GM19452 (cell line): ENCODE results near the gene TBC1D2B.
"Not testable (repeated sequence)": the region's sequence is repeated elsewhere in the genome, so short reads cannot be mapped to it uniquely, and the experiment has no call there.

Experiments used
- ATAC-seq: cut with Tn5 transposase; IDR thresholded peaks from one replicate; pipeline ENCODE4 v1.9.1; 2021; ENCODE audit not compliant: unreplicated experiment

The TBC1D2B gene

DNA sequence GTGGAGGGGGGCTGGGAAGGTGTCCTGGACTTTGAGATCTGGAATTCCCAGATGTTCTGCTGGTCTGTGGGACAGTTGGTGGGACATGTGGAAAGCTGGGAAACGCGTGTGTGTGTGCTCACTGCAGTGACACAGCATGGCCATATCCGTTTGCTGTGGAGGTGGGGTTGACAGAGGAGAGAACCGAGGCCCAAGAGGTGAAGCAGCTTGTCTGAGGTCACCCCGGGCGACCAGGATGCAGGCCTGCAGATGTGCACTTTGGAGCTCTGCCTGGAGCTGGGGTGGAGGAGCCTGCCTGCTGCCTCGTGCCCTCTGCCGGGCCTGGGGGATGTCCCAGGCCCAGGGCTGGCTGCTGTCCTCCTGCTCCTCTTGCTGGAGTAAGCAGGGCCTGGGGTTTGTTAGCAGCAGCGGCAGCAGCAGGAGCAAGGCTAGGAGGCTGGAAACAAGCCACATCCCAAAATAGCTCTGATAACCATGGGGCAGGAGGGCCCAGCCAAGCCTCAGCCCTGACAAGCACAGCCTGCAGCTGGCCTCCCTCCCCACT lies 85.8 kb downstream of the TBC1D2B start:
- not testable (repeated sequence) for ATAC-seq

DNA sequence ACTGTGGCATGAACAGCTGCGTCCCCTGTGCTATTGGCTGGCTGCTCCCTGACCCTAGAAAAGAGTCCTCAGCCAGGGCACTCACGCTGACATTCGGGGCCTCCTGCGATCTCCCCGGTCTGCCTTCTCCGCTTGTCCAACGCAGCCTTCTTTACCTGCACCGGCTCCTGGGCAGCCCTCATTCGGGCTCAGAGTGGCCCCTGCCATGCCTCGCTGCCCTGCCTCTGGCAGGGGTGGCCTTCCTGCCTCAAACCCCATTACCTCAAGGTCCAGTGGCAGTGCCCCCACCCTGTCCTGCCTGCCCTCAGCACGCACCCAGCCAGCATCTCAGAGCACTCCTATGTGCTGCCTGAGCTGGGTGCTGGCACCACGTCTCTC lies 86.5 kb downstream of the TBC1D2B start:
- ATAC-seq: no peak

DNA sequence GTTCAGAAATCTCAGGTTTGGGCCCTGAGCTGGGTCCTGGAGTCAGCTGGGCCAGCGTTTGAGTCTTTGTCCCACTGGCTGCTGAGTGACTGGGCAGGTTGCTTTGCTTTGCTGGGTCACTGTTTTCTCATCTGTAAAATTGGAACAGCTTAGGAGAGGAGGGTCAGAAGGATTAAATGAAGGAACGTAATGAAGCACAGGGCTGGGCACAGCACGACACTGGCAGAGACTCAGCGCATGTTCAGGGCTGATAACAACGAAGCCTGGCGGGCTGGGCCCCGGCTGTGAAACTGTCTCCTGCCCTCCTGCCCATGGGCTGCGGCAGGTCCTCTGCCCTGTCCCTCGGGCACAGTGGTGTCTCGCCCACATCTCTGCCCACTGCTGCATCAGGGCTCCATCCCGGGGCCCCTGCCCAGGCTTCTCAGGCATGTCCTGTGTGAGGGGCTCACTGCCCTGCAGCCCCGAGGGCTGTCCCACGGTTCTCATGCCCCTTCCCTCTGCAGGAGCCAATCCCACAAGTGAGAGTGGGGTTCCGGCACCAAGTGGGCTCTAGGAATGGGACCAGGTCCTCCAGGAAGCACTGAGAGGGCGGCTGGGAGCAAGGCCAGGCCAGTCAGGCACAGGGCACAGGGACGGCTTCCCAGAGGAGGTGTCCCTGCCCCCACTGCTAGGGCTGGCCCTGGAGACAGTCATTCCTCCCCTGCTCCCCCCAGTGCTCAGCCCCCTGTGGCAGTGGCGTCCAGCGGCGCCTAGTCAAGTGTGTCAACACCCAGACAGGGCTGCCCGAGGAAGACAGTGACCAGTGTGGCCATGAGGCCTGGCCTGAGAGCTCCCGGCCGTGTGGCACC lies 88.0 kb downstream of the TBC1D2B start:
- ATAC-seq: no peak

DNA sequence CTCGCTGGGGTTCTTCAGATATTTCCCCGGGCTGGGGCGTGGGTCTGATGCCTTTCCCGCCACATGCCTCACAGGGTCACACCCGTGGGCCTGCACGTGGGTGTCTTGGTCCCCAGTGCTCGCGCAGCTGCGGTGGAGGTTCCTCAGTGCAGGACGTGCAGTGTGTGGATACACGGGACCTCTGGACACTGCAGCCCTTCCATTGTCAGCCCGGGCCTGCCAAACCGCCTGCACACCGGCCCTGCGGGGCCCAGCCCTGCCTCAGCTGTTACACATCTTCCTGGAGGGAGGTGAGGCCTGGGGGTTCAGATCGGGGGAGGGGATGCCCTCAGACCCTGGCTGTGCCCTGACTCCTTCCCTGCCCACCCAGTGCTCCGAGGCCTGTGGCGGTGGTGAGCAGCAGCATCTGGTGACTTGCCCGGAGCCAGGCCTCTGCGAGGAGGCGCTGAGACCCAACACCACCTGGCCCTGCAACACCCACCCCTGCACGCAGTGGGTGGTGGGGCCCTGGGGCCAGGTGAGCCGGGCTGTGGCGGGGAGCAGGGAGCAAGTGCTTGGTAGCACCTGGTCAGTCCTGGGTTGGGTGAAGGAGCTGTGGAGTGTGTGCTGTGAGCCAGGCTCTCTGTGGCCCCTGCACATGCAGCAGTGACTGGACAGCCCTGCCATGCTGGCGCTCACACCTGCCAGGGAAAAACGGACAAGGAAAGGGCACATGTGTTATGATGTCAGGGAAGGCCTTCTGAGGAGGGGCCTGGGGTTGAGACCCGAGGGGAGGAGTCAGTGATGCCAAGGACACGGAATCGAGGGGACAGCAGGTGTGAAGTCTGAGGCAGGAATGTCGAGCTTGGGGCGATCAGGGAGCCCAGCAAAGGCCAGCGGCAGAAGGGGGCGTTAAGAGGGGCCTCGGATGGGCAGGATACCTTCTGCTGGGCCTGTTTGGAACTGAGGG lies 88.9 kb downstream of the TBC1D2B start:
- no peak for ATAC-seq

DNA sequence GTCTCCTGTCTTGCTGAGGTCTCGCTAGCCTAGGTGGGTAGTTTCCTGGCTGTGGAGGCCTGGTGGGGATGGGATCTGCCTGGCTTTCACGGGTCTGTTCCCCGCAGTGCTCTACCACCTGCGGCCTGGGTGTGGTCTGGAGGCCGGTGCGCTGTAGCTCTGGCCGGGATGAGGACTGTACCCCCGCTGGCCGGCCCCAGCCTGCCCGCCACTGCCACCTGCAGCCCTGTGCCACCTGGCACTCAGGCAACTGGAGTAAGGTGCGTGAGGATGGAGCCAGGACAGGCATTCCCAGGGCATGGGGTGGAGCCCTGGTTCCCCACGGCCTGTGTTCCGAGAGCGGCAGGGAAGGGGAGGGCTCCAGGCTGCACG lies 89.8 kb downstream of the TBC1D2B start:
- not testable (repeated sequence) for ATAC-seq

DNA sequence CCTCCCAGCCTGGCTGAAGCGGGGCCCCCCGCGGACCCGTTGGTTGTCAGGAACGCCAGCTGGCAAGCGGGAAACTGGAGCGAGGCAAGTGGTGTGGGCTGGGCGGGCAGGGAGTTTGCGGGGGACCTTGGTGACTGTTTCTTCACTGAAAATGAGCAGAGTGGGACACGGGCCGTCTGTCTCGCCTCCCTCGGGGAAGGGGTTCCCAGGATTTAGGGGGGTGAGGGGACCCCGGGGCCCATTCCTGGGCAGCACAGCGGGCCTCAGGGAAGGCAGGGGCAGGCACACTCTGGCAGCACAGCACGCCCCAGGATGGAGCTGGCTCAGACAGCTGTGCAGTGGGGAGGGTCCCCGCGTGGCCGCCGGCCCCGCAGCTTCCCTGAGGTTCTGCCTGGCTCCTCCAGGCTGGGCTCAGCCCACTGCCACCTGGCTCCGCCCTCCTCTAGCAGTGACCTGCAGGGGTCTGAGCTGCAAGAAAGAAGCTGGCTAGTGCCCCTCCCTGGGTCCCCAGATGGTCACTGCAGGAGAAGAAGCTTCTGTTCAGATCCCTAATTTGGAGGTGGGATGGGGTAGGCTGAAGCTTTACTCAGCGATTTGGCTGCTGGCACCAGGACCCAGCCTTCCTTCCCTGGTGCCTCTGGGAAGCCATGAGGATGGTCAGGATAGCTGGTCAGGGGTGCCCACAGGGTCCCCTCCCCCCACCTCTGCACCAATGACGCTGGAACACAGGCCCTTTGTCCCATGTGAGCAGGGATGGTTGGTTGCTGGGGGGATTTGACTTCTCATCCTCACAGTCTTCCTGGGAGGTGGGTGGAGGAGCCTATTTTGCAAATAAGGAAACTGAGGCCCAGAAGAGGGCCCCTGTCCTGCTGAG lies 90.4 kb downstream of the TBC1D2B start:
- ATAC-seq: no peak

DNA sequence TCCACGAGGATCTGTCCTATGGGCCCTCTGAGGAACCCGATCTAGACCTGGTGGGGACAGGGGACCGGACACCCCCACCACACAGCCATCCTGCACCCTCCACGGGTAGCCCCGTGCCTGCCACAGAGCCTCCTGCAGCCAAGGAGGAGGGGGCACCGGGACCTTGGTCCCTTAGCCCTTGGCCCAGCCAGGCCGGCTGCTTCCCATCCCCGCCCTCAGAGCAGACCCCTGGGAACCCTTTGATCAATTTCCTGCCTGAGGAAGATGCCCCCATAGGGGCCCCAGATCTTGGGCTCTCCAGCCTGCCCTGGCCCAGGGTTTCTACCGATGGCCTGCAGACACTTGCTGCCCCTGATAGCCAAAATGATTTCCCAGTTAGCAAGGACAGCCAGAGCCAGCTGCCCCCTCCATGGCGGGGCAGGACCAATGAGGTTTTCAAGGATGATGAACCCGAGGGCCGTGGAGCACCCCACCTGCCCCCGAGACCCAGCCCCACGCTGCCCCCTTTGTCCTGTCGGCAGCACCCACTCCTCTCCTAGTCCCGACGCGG lies 91.5 kb downstream of the TBC1D2B start:
- ATAC-seq: no peak

DNA sequence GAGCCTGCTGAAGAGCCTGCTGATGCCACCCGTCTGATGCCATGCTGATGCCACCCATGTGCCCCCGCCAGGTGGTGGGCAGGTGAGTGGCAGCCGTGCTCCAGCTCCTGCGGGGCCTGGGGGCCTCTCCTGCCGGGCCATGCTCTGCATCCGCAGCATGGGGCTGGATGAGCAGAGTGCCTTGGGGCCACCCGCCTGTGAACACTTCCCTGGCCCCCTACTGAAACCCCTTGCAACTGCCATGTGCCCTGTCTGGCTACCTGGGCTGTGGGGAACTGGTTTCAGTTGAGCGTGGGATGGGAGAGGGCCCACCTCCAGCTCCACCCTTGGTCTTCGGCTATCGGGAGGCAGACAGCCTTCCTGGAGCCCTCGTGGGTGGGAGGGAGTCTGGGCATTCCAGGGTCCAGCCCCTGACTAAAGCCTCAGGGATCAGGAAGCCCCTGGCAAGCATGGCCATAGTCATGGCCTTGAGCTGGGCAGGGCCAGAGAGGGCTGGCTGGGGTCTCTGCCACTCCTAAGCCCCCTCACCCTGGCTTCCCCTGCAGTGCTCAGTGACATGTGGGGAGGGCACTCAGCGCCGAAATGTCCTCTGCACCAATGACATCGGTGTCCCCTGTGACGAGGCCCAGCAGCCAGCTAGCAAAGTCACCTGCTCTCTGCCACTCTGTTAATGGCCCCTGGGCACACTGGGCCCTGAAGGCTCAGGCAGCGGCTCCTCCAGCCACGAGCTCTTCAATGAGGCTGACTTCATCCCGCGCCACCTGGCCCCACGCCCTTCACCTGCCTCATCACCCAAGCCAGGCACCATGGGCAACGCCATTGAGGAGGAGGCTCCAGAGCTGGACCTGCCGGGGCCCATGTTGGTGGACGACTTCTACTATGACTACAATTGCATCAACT lies 92.2 kb downstream of the TBC1D2B start:
- no peak for ATAC-seq

DNA sequence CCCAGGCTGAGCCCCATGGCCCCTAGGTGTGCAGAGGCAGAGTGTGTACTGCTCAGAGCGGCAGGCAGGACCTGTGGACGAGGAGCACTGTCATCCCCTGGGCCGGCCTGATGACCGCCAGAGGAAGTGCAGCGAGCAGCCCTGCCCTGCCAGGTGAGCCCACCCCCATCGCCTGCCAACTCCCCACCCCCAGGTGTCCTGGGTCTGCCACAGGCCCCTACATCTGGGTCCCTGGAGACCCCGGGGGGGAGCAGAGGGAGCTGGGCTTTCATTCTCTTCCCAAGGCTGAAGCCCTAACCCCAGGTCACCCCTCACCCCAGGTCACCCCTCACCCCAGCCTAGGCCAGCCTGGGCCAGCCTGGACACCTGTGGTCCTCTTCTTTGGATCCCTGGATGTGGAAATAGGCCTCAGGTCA lies 93.1 kb downstream of the TBC1D2B start:
- no peak for ATAC-seq

DNA sequence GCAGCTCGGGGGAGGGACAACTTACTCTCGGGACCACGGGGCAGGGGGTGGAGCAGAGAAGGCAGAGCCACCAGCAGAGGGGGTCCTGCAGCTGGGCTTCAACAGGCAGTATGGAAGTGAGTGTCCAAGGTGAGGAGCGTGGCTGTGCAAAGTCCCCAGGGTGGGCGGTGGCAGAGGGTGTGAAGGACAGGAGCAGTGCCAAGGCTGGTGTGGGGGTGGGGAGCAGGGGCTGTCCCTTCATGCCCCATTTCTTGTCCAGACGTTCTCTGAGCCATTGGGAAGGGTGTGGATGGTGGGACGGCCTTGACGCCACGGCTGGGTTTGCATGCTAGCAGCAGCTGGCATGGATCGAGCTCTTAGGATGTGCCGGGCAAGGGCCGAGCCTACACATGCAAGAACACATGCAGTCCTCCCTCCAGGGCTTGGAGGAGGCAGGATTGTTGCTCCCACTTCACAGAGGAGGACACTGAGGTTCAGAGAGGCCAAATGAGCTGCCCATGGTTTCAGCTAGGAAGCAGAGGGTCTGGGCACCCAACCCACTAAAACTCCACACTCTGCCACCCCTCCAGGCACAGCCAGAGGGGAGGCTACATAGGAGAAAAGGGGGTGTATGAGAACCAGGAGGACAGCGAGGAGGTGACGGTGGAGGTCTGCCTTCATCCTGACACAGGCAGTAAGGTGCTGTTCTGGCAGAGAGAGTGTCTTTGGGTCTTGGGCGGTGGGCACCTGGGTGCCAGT lies 93.6 kb downstream of the TBC1D2B start:
- no peak for ATAC-seq

DNA sequence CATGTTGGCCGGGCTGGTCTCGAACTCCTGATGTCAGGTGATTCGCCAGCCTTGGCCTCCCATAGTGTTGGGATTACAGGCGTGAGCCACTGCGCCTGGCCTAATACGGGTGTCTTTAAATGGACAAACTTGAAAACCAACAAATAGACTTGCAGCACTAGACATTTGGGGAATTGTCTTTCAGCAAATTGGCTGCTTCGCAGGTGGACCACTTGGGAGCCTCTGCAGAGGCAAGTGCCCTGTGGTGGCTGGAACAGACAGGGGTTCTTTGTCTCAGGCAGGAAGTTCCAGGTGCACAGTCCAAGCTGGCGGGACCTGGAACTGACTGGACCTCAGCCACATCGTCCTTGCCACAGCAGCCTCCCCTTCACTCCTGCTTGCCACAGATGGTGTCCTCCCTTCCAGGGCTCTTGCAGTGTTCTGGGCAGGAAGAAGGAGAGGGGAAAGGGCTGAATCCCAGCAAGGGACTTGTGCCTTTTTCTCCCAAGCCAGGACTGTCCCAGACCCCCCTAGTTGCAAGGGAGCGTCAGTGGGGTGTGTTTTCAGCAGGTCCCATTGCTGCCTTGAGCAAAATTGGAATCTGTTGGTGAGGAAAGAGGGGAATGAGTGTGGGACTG lies 94.3 kb downstream of the TBC1D2B start:
- ATAC-seq: no peak

DNA sequence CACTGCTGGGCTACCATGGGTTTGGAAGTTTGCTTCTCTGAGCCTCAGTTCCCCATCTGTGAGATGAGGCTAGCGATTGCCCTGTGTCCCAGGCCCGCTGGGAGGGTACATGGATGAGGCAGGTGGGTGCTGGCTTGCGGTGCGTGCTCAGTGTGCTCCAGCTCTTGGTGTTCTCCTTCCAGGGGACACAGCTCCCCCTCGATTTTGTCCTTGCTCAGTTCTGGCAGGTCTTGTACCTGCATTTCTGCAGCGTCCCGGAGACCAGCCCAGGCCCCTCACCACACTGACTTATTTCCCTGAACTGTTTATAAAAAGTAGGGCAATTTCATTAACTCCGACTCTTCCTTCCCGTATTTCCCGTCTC lies 95.4 kb downstream of the TBC1D2B start:
- ATAC-seq: no peak

DNA sequence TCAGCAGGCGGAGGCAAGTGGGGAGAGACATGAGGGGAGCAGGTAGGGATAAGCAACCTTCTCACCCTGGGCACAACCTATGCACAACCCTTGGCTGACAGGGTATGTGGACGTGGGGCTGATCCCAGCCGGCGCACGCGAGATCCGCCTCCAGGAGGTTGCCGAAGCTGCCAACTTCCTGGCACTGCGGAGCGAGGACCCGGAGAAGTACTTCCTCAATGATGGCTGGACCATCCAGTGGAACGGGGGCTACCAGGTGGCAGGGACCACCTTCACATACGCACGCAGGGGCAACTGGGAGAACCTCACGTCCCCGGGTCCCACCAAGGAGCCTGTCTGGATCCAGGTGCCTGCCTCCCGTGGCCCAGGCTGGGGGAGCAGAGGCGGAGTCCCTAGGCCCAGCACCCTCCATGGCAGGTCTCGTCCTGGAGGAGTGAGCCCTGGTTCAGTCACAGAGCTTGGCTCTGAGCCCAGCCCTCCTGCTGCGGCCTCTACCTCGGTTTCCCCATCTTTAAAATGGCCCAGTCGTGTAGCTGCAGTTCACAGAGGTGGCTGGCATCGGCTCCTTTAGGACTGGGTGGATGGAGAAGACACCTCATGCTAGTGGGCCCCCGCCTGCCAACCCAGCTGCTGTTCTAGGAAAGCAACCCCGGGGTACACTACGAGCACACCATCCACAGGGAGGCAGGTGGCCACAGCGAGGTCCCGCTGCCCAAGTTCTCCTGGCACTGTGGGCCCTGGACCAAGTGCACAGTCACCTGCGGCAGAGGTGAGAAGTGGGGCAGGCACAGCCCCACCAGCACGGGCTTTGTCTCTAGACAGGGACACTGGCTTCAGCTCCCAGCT lies 96.0 kb downstream of the TBC1D2B start:
- ATAC-seq: no peak

DNA sequence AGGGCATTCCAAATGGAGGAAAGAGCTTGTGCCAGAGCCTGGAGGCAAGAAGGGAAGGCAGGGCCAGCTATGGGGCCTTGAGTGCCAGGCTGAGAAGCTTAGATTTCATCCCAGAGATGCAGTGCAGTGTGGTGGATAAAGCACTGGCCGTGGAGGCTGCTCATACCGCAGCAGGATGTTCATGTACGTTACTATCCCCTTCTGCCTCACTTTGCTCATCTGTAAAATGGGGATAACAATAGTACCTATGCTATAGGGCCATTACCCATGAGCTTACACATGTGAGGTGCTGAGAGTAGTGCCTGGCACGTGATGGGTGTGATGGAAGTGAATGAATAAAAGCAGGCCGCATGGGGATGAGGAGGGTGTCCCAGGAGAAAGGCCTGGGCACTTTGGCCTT lies 96.8 kb downstream of the TBC1D2B start:
- not testable (repeated sequence) for ATAC-seq

DNA sequence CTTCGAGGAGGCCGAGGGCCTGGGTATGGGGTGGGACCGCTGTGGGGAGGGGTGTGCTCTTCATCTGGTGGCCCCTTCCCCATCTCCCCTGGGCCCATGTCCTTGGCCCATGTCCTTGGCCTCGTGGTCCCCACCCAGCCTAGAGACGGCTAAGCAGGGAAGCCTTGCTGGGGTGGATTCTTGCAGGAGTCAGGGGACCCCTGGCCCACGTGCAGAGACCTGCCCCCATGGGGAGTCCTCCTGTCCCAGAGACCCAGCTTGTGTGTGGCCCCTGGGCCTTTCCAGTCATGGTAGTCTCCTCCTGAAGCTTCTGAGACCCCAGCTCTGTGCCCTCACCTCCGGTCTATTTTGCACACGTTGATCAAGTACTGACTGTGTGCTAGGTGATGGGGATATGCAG lies 97.4 kb downstream of the TBC1D2B start:
- no peak for ATAC-seq

DNA sequence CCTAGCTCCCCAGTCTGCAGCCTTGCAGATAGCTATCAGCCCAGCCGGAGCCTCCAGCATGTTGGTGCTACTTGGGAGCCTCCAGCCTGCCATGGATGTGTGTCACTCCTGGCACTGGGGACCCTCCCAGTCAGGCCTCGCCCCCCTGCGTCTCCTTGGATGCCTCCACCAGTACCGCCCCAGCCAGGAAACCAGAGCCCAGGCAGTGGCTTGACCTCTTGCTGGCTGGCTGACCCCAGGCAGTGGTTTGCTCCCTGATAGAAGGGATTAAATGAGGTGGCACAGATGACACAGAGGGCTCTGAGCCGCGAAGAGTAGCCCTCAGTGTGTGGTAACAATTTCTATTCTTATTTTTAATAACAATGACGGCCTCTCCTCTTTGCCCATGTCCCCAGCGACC lies 98.4 kb downstream of the TBC1D2B start:
- not testable (repeated sequence) for ATAC-seq

DNA sequence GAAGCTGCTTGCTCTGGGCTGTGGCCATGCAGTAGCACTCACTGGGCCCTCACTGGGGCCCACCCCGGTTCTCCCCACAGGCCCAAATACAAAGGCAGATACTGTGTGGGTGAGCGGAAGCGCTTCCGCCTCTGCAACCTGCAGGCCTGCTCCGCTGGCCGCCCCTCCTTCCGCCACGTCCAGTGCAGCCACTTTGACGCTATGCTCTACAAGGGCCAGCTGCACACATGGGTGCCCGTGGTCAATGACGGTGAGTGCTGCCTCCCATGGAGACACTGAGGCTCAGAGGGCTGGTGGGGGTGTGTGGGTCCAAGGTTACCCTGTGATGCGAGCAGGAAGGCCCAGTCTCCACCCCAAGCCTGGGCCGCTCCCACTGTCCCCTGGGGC lies 98.8 kb downstream of the TBC1D2B start:
- ATAC-seq: not testable (repeated sequence)
